HG03196 (cell line): ENCODE data around the gene SYN1.

Experiments
- ATAC-seq: cut with Tn5 transposase; IDR thresholded peaks from one replicate; pipeline ENCODE4 v1.9.1; 2021; ENCODE audit not compliant: unreplicated experiment

SYN1 gene

GRCh38 chrX:47539860-47540259 is 79.8 kb downstream of the SYN1 start:
- no peak for ATAC-seq

GRCh38 chrX:47530049-47530448 is 89.6 kb downstream of the SYN1 start:
- no peak for ATAC-seq

- no peak for ATAC-seq
Measured at GRCh38 chrX:47529548-47529947, 90.1 kb downstream of the SYN1 start.

- ATAC-seq: no peak
Measured at GRCh38 chrX:47523713-47524166, 95.9 kb downstream of the SYN1 start.

- no peak for ATAC-seq
Measured at GRCh38 chrX:47523297-47523696, 96.4 kb downstream of the SYN1 start.
